ENCODE data around the gene GLUD1.
"Not testable (repeated sequence)": the region's sequence is repeated elsewhere in the genome, so short reads cannot be mapped to it uniquely, and the experiment has no call there.

DNA sequence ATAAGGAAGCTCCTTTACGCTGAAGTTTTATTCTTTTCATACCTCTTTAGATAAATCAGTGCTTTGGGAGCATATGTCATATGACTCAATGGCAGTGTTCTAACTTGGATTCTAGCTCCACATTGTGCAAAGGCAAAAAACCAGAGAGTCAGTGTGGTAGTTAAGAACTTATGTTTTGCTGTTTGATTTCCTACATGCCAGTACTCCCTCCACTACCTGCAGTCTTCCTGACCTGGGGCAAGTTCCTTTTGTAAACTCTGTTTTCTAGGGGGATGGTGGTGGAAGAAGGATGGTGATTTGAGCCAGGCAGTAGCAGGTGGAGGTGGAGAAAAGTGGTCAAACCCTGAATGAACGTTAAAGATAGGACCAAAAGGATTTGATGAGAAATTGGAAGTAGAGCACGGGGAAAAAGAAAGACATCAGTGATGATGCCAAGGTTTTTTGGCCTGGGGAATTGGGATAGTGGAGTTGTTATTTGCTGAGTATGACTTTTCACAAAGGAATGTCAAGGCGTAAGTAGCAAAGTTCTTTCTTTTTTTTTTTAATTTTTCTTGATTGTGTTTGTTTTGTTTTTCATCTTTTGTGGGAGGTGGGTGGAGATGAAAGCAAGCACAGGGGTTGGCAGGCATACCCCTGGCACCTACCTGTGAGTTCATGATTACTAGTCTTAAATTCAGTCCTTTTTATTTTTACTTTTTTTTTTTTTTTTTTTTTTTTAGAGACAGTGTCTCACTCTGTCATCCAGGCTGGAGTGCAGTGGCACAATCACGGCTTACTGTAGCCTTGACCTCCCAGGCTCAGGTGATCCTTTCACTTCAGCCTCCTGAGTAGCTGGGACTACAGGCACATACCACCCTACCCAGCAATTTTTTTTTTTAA is 47.8 kb upstream of the GLUD1 start:
- TF ChIP-seq, protein P1, sequence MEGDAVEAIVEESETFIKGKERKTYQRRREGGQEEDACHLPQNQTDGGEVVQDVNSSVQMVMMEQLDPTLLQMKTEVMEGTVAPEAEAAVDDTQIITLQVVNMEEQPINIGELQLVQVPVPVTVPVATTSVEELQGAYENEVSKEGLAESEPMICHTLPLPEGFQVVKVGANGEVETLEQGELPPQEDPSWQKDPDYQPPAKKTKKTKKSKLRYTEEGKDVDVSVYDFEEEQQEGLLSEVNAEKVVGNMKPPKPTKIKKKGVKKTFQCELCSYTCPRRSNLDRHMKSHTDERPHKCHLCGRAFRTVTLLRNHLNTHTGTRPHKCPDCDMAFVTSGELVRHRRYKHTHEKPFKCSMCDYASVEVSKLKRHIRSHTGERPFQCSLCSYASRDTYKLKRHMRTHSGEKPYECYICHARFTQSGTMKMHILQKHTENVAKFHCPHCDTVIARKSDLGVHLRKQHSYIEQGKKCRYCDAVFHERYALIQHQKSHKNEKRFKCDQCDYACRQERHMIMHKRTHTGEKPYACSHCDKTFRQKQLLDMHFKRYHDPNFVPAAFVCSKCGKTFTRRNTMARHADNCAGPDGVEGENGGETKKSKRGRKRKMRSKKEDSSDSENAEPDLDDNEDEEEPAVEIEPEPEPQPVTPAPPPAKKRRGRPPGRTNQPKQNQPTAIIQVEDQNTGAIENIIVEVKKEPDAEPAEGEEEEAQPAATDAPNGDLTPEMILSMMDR (IDR thresholded peaks at IDR 0.05), result not testable (repeated sequence)
- TF ChIP-seq SIN3A (IDR thresholded peaks at IDR 0.05; ENCODE audit: borderline replicate concordance, insufficient read depth, low read depth, low read length); POLR2AphosphoS5 (IDR thresholded peaks at IDR 0.05; ENCODE audit: low read depth, low read length): not testable (repeated sequence)
